Measurements from ENCODE around the gene NUDT3. TPM values are rescaled to one million over a fixed set of nuclear protein-coding genes. Genes with fewer than 3 reads are reported as not detected.

The NUDT3 gene
- total and polyA plus RNA-seq, 2 experiments from 2014 or later: 12.1 to 31.1 TPM

DNA sequence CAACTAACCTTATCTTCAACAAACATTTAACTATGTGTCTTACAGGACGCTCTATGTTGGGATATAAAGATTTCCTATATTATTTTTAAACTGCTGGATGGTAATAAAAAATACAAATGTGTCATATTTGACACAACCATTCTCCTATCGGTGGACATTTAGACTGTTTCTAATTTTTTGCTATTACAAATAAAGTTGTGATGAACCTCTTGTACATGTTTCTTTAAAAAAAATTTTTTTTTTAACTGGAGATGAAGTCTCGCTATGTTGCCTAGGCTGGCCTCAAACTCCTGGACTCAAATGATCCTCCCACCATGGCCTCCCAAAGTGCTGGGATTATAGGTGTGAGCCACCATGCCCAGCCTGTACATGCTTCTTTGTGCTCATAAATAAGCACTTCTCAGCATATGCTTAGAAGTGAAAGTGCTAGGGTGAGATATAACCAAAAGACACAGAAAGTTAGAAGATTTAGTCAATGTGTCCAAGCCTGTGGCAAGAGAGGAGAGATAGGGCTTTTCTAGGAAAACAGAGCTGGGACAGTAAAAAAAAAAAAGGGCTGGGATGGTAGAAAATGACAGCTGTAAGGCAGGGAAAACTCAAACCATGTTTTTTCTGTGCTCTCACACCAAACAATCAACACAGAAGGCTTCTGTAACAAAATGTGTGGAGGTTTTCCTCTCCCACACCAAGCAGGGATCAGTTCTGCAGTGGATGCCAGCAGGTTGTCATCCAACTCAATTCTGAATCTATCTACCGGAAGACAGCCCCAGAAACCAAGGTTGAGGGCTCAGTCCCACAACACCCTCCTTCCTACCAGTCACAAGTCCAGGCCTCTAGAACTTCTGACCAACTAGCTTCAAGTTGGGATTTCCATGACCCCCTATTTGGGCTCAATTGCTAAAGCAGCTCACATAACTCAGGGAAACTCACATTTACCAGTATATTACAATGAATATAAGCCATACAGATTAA lies 73.7 kb downstream of the NUDT3 start:
- no peak overlapping the region; the same call in 2 of the 3 replicates for H3K4me3 Mint-ChIP-seq
- DNase-seq (ENCODE audit: low spot score) (no peak), ATAC-seq (no peak)
- H3K27me3 Mint-ChIP-seq (ENCODE audit: insufficient read depth, low read depth, poor library complexity): peaks cover 2% of the 10 kb centered on the region
- H3K9me2 ChIP-seq (ENCODE audit: insufficient read depth): peaks cover 3% of the 10 kb centered on the region; the same call in 1 of the 2 replicates
- peaks cover 29% of the 10 kb centered on the region for H3K4me1 Mint-ChIP-seq
- H3K27ac Mint-ChIP-seq: no peak overlapping the region
- H3K4me2 ChIP-seq: no peak overlapping the region
- H3K4me3 ChIP-seq: no peak overlapping the region
- H3K36me3 ChIP-seq (ENCODE audit: insufficient read depth): no peaks in the 10 kb centered on the region
- no peaks in the 10 kb centered on the region; the same call in 1 of the 2 replicates for H3F3A ChIP-seq (replicated peaks; ENCODE audit: low read depth)
- H3K4me1 ChIP-seq (ENCODE audit: insufficient read depth): peaks cover 27% of the 10 kb centered on the region
- TF ChIP-seq CREB1 (CRISPR knock-in tag; IDR thresholded peaks at IDR 0.05; ENCODE audit: low read depth) (no peak), EZH2 (IDR thresholded peaks at IDR 0.05; ENCODE audit: low read depth, unreplicated experiment) (no peak), NANOG (IDR thresholded peaks at IDR 0.05; ENCODE audit: borderline replicate concordance) (no peak), ZNF114 (CRISPR knock-in tag; IDR thresholded peaks at IDR 0.05) (no peak), EZH2phosphoT487 (IDR thresholded peaks at IDR 0.05; ENCODE audit: unreplicated experiment) (no peak), POLR2AphosphoS5 (IDR thresholded peaks at IDR 0.05; ENCODE audit: low read depth) (no peak), ZNF331 (CRISPR knock-in tag; IDR thresholded peaks at IDR 0.05; ENCODE audit: low read depth) (no peak), STAT1 (IDR thresholded peaks at IDR 0.05; ENCODE audit: unreplicated experiment) (no peak), JUNB (IDR thresholded peaks at IDR 0.05; ENCODE audit: unreplicated experiment) (no peak)
- TF ChIP-seq, protein P1, sequence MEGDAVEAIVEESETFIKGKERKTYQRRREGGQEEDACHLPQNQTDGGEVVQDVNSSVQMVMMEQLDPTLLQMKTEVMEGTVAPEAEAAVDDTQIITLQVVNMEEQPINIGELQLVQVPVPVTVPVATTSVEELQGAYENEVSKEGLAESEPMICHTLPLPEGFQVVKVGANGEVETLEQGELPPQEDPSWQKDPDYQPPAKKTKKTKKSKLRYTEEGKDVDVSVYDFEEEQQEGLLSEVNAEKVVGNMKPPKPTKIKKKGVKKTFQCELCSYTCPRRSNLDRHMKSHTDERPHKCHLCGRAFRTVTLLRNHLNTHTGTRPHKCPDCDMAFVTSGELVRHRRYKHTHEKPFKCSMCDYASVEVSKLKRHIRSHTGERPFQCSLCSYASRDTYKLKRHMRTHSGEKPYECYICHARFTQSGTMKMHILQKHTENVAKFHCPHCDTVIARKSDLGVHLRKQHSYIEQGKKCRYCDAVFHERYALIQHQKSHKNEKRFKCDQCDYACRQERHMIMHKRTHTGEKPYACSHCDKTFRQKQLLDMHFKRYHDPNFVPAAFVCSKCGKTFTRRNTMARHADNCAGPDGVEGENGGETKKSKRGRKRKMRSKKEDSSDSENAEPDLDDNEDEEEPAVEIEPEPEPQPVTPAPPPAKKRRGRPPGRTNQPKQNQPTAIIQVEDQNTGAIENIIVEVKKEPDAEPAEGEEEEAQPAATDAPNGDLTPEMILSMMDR (conservative IDR thresholded peaks at IDR 0.05; ENCODE audit: low read depth in 2 of 2): no peak
- TF ChIP-seq, protein P2, sequence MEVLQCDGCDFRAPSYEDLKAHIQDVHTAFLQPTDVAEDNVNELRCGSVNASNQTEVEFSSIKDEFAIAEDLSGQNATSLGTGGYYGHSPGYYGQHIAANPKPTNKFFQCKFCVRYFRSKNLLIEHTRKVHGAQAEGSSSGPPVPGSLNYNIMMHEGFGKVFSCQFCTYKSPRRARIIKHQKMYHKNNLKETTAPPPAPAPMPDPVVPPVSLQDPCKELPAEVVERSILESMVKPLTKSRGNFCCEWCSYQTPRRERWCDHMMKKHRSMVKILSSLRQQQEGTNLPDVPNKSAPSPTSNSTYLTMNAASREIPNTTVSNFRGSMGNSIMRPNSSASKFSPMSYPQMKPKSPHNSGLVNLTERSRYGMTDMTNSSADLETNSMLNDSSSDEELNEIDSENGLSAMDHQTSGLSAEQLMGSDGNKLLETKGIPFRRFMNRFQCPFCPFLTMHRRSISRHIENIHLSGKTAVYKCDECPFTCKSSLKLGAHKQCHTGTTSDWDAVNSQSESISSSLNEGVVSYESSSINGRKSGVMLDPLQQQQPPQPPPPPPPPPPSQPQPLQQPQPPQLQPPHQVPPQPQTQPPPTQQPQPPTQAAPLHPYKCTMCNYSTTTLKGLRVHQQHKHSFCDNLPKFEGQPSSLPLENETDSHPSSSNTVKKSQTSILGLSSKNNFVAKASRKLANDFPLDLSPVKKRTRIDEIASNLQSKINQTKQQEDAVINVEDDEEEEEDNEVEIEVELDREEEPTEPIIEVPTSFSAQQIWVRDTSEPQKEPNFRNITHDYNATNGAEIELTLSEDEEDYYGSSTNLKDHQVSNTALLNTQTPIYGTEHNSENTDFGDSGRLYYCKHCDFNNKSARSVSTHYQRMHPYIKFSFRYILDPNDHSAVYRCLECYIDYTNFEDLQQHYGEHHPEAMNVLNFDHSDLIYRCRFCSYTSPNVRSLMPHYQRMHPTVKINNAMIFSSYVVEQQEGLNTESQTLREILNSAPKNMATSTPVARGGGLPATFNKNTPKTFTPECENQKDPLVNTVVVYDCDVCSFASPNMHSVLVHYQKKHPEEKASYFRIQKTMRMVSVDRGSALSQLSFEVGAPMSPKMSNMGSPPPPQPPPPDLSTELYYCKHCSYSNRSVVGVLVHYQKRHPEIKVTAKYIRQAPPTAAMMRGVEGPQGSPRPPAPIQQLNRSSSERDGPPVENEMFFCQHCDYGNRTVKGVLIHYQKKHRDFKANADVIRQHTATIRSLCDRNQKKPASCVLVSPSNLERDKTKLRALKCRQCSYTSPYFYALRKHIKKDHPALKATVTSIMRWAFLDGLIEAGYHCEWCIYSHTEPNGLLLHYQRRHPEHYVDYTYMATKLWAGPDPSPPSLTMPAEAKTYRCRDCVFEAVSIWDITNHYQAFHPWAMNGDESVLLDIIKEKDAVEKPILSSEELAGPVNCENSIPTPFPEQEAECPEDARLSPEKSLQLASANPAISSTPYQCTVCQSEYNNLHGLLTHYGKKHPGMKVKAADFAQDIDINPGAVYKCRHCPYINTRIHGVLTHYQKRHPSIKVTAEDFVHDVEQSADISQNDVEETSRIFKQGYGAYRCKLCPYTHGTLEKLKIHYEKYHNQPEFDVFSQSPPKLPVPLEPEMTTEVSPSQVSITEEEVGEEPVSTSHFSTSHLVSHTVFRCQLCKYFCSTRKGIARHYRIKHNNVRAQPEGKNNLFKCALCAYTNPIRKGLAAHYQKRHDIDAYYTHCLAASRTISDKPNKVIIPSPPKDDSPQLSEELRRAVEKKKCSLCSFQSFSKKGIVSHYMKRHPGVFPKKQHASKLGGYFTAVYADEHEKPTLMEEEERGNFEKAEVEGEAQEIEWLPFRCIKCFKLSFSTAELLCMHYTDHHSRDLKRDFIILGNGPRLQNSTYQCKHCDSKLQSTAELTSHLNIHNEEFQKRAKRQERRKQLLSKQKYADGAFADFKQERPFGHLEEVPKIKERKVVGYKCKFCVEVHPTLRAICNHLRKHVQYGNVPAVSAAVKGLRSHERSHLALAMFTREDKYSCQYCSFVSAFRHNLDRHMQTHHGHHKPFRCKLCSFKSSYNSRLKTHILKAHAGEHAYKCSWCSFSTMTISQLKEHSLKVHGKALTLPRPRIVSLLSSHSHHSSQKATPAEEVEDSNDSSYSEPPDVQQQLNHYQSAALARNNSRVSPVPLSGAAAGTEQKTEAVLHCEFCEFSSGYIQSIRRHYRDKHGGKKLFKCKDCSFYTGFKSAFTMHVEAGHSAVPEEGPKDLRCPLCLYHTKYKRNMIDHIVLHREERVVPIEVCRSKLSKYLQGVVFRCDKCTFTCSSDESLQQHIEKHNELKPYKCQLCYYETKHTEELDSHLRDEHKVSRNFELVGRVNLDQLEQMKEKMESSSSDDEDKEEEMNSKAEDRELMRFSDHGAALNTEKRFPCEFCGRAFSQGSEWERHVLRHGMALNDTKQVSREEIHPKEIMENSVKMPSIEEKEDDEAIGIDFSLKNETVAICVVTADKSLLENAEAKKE (CRISPR knock-in tag; IDR thresholded peaks at IDR 0.05): no peak
- TF ChIP-seq, protein P3, sequence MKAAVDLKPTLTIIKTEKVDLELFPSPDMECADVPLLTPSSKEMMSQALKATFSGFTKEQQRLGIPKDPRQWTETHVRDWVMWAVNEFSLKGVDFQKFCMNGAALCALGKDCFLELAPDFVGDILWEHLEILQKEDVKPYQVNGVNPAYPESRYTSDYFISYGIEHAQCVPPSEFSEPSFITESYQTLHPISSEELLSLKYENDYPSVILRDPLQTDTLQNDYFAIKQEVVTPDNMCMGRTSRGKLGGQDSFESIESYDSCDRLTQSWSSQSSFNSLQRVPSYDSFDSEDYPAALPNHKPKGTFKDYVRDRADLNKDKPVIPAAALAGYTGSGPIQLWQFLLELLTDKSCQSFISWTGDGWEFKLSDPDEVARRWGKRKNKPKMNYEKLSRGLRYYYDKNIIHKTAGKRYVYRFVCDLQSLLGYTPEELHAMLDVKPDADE (IDR thresholded peaks at IDR 0.05): no peak
- TF ChIP-seq, protein P4, sequence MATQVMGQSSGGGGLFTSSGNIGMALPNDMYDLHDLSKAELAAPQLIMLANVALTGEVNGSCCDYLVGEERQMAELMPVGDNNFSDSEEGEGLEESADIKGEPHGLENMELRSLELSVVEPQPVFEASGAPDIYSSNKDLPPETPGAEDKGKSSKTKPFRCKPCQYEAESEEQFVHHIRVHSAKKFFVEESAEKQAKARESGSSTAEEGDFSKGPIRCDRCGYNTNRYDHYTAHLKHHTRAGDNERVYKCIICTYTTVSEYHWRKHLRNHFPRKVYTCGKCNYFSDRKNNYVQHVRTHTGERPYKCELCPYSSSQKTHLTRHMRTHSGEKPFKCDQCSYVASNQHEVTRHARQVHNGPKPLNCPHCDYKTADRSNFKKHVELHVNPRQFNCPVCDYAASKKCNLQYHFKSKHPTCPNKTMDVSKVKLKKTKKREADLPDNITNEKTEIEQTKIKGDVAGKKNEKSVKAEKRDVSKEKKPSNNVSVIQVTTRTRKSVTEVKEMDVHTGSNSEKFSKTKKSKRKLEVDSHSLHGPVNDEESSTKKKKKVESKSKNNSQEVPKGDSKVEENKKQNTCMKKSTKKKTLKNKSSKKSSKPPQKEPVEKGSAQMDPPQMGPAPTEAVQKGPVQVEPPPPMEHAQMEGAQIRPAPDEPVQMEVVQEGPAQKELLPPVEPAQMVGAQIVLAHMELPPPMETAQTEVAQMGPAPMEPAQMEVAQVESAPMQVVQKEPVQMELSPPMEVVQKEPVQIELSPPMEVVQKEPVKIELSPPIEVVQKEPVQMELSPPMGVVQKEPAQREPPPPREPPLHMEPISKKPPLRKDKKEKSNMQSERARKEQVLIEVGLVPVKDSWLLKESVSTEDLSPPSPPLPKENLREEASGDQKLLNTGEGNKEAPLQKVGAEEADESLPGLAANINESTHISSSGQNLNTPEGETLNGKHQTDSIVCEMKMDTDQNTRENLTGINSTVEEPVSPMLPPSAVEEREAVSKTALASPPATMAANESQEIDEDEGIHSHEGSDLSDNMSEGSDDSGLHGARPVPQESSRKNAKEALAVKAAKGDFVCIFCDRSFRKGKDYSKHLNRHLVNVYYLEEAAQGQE (IDR thresholded peaks at IDR 0.05; ENCODE audit: unreplicated experiment): no peak
- H2AFZ ChIP-seq: no peak overlapping the region
- H3K9me3 Mint-ChIP-seq: no peaks in the 10 kb centered on the region
- no peaks in the 10 kb centered on the region for H3K27me3 ChIP-seq (ENCODE audit: insufficient read depth)
- no peak overlapping the region for H3K27ac ChIP-seq (ENCODE audit: low read depth)
- peaks cover 3% of the 10 kb centered on the region; the same call in 1 of the 3 replicates for H3K36me3 Mint-ChIP-seq (ENCODE audit: low read depth)
- H3K79me2 ChIP-seq (replicated peaks; ENCODE audit: insufficient read depth): peaks cover 45% of the 10 kb centered on the region
- H4K20me1 ChIP-seq (replicated peaks; ENCODE audit: insufficient read depth): peaks cover 9% of the 10 kb centered on the region
